ENCODE data around the gene KRTAP12-4.

- TF ChIP-seq CTCF (IDR thresholded peaks at IDR 0.05; ENCODE audit: insufficient read depth, low read length) (no peak), POLR2AphosphoS5 (IDR thresholded peaks at IDR 0.05; ENCODE audit: low read depth) (no peak), REST (IDR thresholded peaks at IDR 0.05; ENCODE audit: insufficient replicate concordance, low read depth) (no peak), GABPA (IDR thresholded peaks at IDR 0.05; ENCODE audit: low read depth) (no peak)
These were observed 10.6 kb downstream of the KRTAP12-4 start for GRCh38 chr21:44643741-44644310.

Measured in HL-60 (cell line).